ENCODE results near the gene TCF15. TPM values are rescaled to one million over a fixed set of nuclear protein-coding genes. Genes with fewer than 3 reads are reported as not detected.

The TCF15 gene
- total and polyA plus RNA-seq, 11 donors, result 5.8 to 18.0 (median 10.0) TPM

GRCh38 chr20:623704-624103, 13.6 kb upstream of the TCF15 start:
- H3K36me3 ChIP-seq, result no peaks in the 10 kb centered on the region
- WGBS, 4 donors, result 71 to 91% (median 82%) methylated on average over 4 of the region's 4 CpGs
- TF ChIP-seq CTCF (IDR thresholded peaks at IDR 0.05) (no peak), POLR2A (IDR thresholded peaks at IDR 0.05) (no peak)
- H3K4me1 ChIP-seq, result peaks cover 0 to 8% (median 1%) of the 10 kb centered on the region in 12 donors
- no peak overlapping the region for H3K27ac ChIP-seq
- no peak for DNase-seq
- H3K4me3 ChIP-seq, result no peak overlapping the region
- intact Hi-C loops (cut with DNase I), result loop anchor here in 1 of 10 donors (2.0 kb wide), 1 partner anchor 13 kb away; the partner anchor contains the start of gene TCF15
- H3K9me3 ChIP-seq, result peaks cover 0 to 8% (median 0%) of the 10 kb centered on the region in 12 donors
- no peak for ATAC-seq
- no peaks in the 10 kb centered on the region for H3K27me3 ChIP-seq

GRCh38 chr20:623021-623420, 12.9 kb upstream of the TCF15 start:
- ATAC-seq (no peak), DNase-seq (no peak)
- Histone ChIP-seq H3K27me3 (no peaks in the 10 kb centered on the region), H3K4me3 (no peak overlapping the region), H3K36me3 (no peaks in the 10 kb centered on the region), H3K4me1 (peaks cover 0 to 8% (median 1%) of the 10 kb centered on the region in 12 donors), H3K9me3 (peaks cover 0 to 12% (median 4%) of the 10 kb centered on the region in 12 donors), H3K27ac (no peak overlapping the region)
- TF ChIP-seq POLR2A (IDR thresholded peaks at IDR 0.05) (no peak), CTCF (IDR thresholded peaks at IDR 0.05) (no peak)
- WGBS, 4 donors, result 50 to 64% (median 57%) methylated on average over 3 to 4 of the region's 4 CpGs
- intact Hi-C loops (cut with DNase I), result no loop called here

DNA sequence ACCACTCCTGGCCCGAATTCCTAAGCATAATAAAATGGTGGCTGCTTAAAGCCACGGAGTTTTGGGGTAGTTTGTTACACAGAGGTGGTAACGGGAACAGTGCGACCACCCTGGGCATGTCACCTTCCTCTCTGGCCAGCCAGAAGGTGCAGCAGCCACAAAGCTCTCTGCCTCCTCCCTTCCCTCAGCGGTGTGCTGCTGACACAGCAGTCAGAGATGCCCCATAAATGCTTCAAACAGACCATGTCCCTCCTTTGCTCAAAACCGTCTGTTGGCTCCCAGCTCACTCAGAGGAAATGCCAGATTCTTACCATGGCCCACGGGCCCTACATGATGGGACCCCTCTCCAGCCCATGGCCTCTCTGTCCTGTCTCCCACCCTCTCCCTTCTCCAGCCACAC, 12.1 kb upstream of the TCF15 start:
- TF ChIP-seq CTCF (IDR thresholded peaks at IDR 0.05) (no peak), POLR2A (IDR thresholded peaks at IDR 0.05) (no peak)
- WGBS, 4 donors, result 85 to 92% (median 90%) methylated on average over 6 to 7 of the region's 7 CpGs
- no peak overlapping the region for H3K4me3 ChIP-seq
- peaks cover 0 to 8% (median 1%) of the 10 kb centered on the region in 12 donors for H3K4me1 ChIP-seq
- intact Hi-C loops (cut with DNase I), result no loop called here
- H3K9me3 ChIP-seq, result peaks cover 0 to 17% (median 8%) of the 10 kb centered on the region in 12 donors
- no peaks in the 10 kb centered on the region for H3K36me3 ChIP-seq
- H3K27me3 ChIP-seq, result no peaks in the 10 kb centered on the region
- no peak for DNase-seq
- no peak for ATAC-seq
- no peak overlapping the region for H3K27ac ChIP-seq

DNA sequence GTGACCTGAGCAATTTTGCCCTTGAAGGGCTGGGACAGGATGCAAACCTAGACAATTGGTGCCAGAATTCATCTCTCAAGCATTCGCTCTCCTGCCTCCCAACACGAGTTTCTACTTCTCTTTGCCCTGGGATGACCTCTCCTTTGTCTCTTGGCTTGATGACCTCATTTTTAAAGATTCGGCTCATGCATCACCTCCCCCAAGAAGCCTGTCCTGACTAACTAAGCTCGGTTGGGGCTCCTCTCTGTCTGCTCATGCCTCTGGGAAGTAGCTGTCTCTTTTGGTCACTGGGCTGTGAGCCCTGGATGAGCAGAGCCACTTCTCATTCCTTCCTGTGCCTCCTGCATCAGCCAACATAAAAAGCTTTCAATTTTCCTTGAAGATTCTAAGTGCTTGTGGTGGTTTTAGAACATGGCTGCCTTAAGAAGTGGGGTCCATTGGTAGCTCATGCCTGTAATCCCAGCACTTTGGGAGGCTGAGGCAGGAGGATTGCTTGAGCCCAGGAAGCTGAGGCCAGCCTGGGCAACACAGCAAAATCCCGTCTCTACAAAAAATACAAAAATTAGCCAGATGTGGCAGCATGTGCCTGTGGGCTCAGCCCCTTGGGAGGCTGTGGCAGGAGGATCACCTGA, 11.1 kb upstream of the TCF15 start:
- Histone ChIP-seq H3K27me3 (no peaks in the 10 kb centered on the region), H3K4me1 (peaks cover 0 to 8% (median 1%) of the 10 kb centered on the region in 12 donors)
- 38 to 58% (median 45%) methylated on average over 5 of the region's 5 CpGs for WGBS, 4 donors

More for the DNA sequence above, 11.1 kb upstream of the TCF15 start:
- TF ChIP-seq POLR2A (IDR thresholded peaks at IDR 0.05) (no peak), CTCF (IDR thresholded peaks at IDR 0.05) (no peak)
- Histone ChIP-seq H3K9me3 (peaks cover 0 to 17% (median 8%) of the 10 kb centered on the region in 12 donors), H3K4me3 (no peak overlapping the region), H3K27ac (no peak overlapping the region), H3K36me3 (no peaks in the 10 kb centered on the region)
- ATAC-seq, result no peak
- intact Hi-C loops (cut with DNase I), result no loop called here
- no peak for DNase-seq

Measured in heart left ventricle (tissue), 16 donors.